GM23338 (cell line): Measurements from ENCODE around the gene SNAPC2. TPM values are rescaled to one million over a fixed set of nuclear protein-coding genes. Genes with fewer than 3 reads are reported as not detected.

ENCODE experiments used
- ATAC-seq: fragments of 200-7000 bp; cut with Tn5 transposase; 3 replicates; pipeline ENCODE4 v1.9.1; 2020
- DNase-seq: peaks from one replicate; pipeline ENCODE4 v3.0.0-alpha.2; 2015; ENCODE audit warnings: low spot score
- H2AFZ ChIP-seq: fragments of 200-600 bp; sonication (generic); 2 replicates; pipeline ENCODE4 v1.8.0; 2016; ENCODE audit warnings: antibody characterized with exemption, mild to moderate bottlenecking, moderate library complexity
- H3F3A ChIP-seq: fragments of 200-600 bp; sonication (generic); replicated peaks from 2 replicates; pipeline ENCODE4 v1.8.0; 2017; ENCODE audit warnings: antibody characterized with exemption, mixed run types, low read depth
- H3K27ac ChIP-seq: fragments of 200-600 bp; sonication (generic); 2 replicates; pipeline ENCODE4 v1.6.1; 2016; ENCODE audit warnings: low read depth
- H3K27me3 ChIP-seq: fragments of 200-600 bp; sonication (generic); 2 replicates; pipeline ENCODE4 v1.8.0; 2016; ENCODE audit warnings: mild to moderate bottlenecking, mixed run types, moderate library complexity; ENCODE audit not compliant: insufficient read depth
- H3K36me3 ChIP-seq: fragments of 200-600 bp; sonication (generic); 2 replicates; pipeline ENCODE4 v1.8.0; 2016; ENCODE audit warnings: mild to moderate bottlenecking; ENCODE audit not compliant: insufficient read depth
- H3K4me1 ChIP-seq: fragments of 200-600 bp; sonication (generic); 2 replicates; pipeline ENCODE4 v1.8.0; 2016; ENCODE audit warnings: mild to moderate bottlenecking, moderate library complexity; ENCODE audit not compliant: insufficient read depth
- H3K4me2 ChIP-seq: fragments of 200-600 bp; sonication (generic); 2 replicates; pipeline ENCODE4 v1.7.1; 2017; ENCODE audit warnings: mixed run types
- H3K4me3 ChIP-seq: fragments of 200-600 bp; sonication (generic); 2 replicates; pipeline ENCODE4 v1.6.1; 2016; ENCODE audit warnings: mixed run types
- H3K79me2 ChIP-seq: fragments of 200-600 bp; sonication (generic); replicated peaks from 2 replicates; pipeline ENCODE4 v1.8.0; 2017; ENCODE audit warnings: mild to moderate bottlenecking; ENCODE audit not compliant: insufficient read depth
- H3K9me2 ChIP-seq: fragments of 200-600 bp; sonication (generic); 2 replicates; pipeline ENCODE4 v1.8.0; 2017; ENCODE audit not compliant: insufficient read depth
- H4K20me1 ChIP-seq: fragments of 200-600 bp; sonication (generic); replicated peaks from 2 replicates; pipeline ENCODE4 v1.8.0; 2017; ENCODE audit warnings: mild to moderate bottlenecking; ENCODE audit not compliant: insufficient read depth
- H3K27ac Mint-ChIP-seq: 2 replicates; pipeline ENCODE4 v1.8.0; 2020; ENCODE audit warnings: inconsistent platforms, mild to moderate bottlenecking, moderate library complexity, mixed read lengths
- H3K27me3 Mint-ChIP-seq: 3 replicates; pipeline ENCODE4 v1.8.0; 2022; ENCODE audit warnings: low read depth, mild to moderate bottlenecking, moderate library complexity, mixed read lengths, inconsistent platforms; ENCODE audit not compliant: insufficient read depth, poor library complexity
- H3K36me3 Mint-ChIP-seq: 3 replicates; pipeline ENCODE4 v1.8.0; 2021; ENCODE audit warnings: low read depth, mild to moderate bottlenecking, inconsistent platforms, moderate library complexity, mixed read lengths
- H3K4me1 Mint-ChIP-seq: 3 replicates; pipeline ENCODE4 v1.8.0; 2020; ENCODE audit warnings: mild to moderate bottlenecking, inconsistent platforms, mixed read lengths
- H3K4me3 Mint-ChIP-seq: 3 replicates; pipeline ENCODE4 v1.8.0; 2021; ENCODE audit warnings: moderate library complexity, mild to moderate bottlenecking, inconsistent platforms, mixed read lengths
- H3K9me3 Mint-ChIP-seq: 3 replicates; pipeline ENCODE4 v1.8.0; 2020; ENCODE audit warnings: moderate library complexity, mild to moderate bottlenecking, inconsistent platforms, mixed read lengths
- CREB1 ChIP-seq: fragments of 250-450 bp; sonication (Bioruptor Pico); IDR thresholded peaks from 2 replicates; pipeline ENCODE4 v1.5.0; 2020; ENCODE audit warnings: low read depth, mild to moderate bottlenecking, moderate library complexity
- EZH2 ChIP-seq: fragments of 200-600 bp; sonication (generic); IDR thresholded peaks from one replicate; pipeline ENCODE4 v1.8.0; 2017; ENCODE audit warnings: antibody characterized with exemption, mild to moderate bottlenecking, low read depth; ENCODE audit not compliant: unreplicated experiment
- EZH2phosphoT487 ChIP-seq: fragments of 200-600 bp; sonication (generic); IDR thresholded peaks from one replicate; pipeline ENCODE4 v1.8.1; 2018; ENCODE audit warnings: antibody characterized with exemption; ENCODE audit not compliant: unreplicated experiment
- NANOG ChIP-seq: IDR thresholded peaks from 2 replicates; pipeline ENCODE4 v1.6.1; 2016; ENCODE audit warnings: antibody characterized with exemption, borderline replicate concordance
- STAT1 ChIP-seq: IDR thresholded peaks from one replicate; pipeline ENCODE4 v1.6.1; 2016; ENCODE audit warnings: antibody characterized with exemption; ENCODE audit not compliant: unreplicated experiment
- ZNF114 ChIP-seq: fragments of 250-450 bp; sonication (Bioruptor Pico); IDR thresholded peaks from 2 replicates; pipeline ENCODE4 v1.5.0; 2020; ENCODE audit warnings: mild to moderate bottlenecking, moderate library complexity
- ZNF331 ChIP-seq: fragments of 250-450 bp; sonication (Bioruptor Pico); IDR thresholded peaks from 2 replicates; pipeline ENCODE4 v1.5.0; 2020; ENCODE audit warnings: low read depth, mild to moderate bottlenecking, moderate library complexity
- polyA plus RNA-seq: library from polyadenylated mRNA; unstranded; fragments of >200 nt; fragmentation: Nextera tagmentation; extraction: Ambion mirVana; gene quantifications from 2 replicates; pipeline ENCODE4 v1.2.1, GENCODE V29; 2016
- total RNA-seq: library from RNA; depleted of rRNA; stranded (reverse); fragments of >200 nt; shearing (Covaris generic); gene quantifications from 2 replicates; pipeline ENCODE4 v1.2.3, GENCODE V29; 2014
- TF ChIP-seq, protein P1 (sequence below): fragments of 250-450 bp; sonication (Bioruptor Pico); IDR thresholded peaks from 2 replicates; pipeline ENCODE4 v1.5.0; 2020; ENCODE audit warnings: mild to moderate bottlenecking, moderate library complexity
- TF ChIP-seq, protein P2 (sequence below), 2 experiments: fragments of 200-600 bp in 1 of 2; sonication (generic) in 1 of 2; conservative IDR thresholded peaks; 2 replicates each; pipeline versions ENCODE4 v1.5.1 to v1.6.1; 2016 to 2017; ENCODE audit warnings: antibody characterized with exemption in 2 of 2, low read depth in 2 of 2, mild to moderate bottlenecking in 2 of 2, moderate library complexity in 1 of 2
- TF ChIP-seq, protein P3 (sequence below): IDR thresholded peaks from 2 replicates; pipeline ENCODE4 v1.6.1; 2016; ENCODE audit warnings: antibody characterized with exemption
- TF ChIP-seq, protein P4 (sequence below): IDR thresholded peaks from one replicate; pipeline ENCODE4 v1.6.1; 2018; ENCODE audit warnings: antibody characterized with exemption; ENCODE audit not compliant: unreplicated experiment

The SNAPC2 gene
- total and polyA plus RNA-seq, 2 experiments from 2014 or later, result 17.1 to 25.1 TPM

DNA sequence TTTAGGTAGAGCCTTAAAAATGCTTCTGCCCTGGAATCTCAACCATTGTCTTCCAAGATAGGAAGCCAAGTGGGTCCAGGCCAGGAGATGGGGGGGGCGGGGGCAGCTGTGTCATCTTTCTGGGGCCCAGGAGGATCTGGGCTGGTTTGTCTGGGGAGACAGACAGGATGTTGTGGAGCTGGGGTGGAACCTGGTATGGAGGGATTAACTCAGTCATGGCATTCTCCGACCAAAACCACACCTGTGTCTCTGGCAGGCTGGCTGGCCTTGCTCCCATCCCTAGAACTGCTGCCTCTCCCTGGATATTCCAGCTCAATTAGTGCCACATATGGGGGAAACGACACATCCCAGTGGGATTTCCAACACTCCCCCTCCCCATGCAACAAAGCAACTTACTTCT is 19.2 kb upstream of the SNAPC2 start (continued):
- TF ChIP-seq, protein P1, sequence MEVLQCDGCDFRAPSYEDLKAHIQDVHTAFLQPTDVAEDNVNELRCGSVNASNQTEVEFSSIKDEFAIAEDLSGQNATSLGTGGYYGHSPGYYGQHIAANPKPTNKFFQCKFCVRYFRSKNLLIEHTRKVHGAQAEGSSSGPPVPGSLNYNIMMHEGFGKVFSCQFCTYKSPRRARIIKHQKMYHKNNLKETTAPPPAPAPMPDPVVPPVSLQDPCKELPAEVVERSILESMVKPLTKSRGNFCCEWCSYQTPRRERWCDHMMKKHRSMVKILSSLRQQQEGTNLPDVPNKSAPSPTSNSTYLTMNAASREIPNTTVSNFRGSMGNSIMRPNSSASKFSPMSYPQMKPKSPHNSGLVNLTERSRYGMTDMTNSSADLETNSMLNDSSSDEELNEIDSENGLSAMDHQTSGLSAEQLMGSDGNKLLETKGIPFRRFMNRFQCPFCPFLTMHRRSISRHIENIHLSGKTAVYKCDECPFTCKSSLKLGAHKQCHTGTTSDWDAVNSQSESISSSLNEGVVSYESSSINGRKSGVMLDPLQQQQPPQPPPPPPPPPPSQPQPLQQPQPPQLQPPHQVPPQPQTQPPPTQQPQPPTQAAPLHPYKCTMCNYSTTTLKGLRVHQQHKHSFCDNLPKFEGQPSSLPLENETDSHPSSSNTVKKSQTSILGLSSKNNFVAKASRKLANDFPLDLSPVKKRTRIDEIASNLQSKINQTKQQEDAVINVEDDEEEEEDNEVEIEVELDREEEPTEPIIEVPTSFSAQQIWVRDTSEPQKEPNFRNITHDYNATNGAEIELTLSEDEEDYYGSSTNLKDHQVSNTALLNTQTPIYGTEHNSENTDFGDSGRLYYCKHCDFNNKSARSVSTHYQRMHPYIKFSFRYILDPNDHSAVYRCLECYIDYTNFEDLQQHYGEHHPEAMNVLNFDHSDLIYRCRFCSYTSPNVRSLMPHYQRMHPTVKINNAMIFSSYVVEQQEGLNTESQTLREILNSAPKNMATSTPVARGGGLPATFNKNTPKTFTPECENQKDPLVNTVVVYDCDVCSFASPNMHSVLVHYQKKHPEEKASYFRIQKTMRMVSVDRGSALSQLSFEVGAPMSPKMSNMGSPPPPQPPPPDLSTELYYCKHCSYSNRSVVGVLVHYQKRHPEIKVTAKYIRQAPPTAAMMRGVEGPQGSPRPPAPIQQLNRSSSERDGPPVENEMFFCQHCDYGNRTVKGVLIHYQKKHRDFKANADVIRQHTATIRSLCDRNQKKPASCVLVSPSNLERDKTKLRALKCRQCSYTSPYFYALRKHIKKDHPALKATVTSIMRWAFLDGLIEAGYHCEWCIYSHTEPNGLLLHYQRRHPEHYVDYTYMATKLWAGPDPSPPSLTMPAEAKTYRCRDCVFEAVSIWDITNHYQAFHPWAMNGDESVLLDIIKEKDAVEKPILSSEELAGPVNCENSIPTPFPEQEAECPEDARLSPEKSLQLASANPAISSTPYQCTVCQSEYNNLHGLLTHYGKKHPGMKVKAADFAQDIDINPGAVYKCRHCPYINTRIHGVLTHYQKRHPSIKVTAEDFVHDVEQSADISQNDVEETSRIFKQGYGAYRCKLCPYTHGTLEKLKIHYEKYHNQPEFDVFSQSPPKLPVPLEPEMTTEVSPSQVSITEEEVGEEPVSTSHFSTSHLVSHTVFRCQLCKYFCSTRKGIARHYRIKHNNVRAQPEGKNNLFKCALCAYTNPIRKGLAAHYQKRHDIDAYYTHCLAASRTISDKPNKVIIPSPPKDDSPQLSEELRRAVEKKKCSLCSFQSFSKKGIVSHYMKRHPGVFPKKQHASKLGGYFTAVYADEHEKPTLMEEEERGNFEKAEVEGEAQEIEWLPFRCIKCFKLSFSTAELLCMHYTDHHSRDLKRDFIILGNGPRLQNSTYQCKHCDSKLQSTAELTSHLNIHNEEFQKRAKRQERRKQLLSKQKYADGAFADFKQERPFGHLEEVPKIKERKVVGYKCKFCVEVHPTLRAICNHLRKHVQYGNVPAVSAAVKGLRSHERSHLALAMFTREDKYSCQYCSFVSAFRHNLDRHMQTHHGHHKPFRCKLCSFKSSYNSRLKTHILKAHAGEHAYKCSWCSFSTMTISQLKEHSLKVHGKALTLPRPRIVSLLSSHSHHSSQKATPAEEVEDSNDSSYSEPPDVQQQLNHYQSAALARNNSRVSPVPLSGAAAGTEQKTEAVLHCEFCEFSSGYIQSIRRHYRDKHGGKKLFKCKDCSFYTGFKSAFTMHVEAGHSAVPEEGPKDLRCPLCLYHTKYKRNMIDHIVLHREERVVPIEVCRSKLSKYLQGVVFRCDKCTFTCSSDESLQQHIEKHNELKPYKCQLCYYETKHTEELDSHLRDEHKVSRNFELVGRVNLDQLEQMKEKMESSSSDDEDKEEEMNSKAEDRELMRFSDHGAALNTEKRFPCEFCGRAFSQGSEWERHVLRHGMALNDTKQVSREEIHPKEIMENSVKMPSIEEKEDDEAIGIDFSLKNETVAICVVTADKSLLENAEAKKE (CRISPR knock-in tag), result no peak
- no peak for TF ChIP-seq STAT1
- TF ChIP-seq ZNF114 (CRISPR knock-in tag), result no peak
- TF ChIP-seq CREB1 (CRISPR knock-in tag), result no peak
- no peak for TF ChIP-seq ZNF331
- no peak for TF ChIP-seq EZH2phosphoT487
- TF ChIP-seq, protein P2, sequence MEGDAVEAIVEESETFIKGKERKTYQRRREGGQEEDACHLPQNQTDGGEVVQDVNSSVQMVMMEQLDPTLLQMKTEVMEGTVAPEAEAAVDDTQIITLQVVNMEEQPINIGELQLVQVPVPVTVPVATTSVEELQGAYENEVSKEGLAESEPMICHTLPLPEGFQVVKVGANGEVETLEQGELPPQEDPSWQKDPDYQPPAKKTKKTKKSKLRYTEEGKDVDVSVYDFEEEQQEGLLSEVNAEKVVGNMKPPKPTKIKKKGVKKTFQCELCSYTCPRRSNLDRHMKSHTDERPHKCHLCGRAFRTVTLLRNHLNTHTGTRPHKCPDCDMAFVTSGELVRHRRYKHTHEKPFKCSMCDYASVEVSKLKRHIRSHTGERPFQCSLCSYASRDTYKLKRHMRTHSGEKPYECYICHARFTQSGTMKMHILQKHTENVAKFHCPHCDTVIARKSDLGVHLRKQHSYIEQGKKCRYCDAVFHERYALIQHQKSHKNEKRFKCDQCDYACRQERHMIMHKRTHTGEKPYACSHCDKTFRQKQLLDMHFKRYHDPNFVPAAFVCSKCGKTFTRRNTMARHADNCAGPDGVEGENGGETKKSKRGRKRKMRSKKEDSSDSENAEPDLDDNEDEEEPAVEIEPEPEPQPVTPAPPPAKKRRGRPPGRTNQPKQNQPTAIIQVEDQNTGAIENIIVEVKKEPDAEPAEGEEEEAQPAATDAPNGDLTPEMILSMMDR (conservative IDR thresholded peaks at IDR 0.05; ENCODE audit: low read depth in 2 of 2), result no peak
- no peak for TF ChIP-seq NANOG

DNA sequence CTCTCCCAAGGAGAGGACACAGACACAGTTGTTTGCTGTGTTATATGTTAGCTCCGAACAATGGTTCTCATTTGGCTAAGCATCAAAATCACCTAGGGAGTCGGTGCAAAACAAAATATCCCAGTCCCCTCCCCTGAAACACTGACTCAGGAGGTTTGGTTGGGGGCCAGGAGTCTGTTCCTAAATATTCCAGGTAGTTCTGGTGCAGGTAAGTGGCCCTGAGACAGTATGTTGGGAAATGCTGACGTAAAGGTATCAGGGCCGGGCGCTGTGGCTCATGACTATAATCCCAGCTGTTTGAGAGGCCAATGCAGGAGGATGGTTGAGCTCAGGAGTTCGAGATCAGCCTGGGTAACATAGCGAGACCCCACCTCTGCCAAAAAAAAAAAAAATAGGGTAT is 18.8 kb upstream of the SNAPC2 start:
- no peaks in the 10 kb centered on the region; the same call in 1 of the 2 replicates for H4K20me1 ChIP-seq
- H3K4me2 ChIP-seq, result no peak overlapping the region
- Mint-ChIP-seq H3K9me3 (peaks cover 6% of the 10 kb centered on the region; the same call in 1 of the 3 replicates), H3K4me3 (no peak overlapping the region), H3K4me1 (peaks cover 19% of the 10 kb centered on the region), H3K27ac (no peak overlapping the region), H3K36me3 (peaks cover 17% of the 10 kb centered on the region; the same call in 2 of the 3 replicates), H3K27me3 (peaks cover 24% of the 10 kb centered on the region)
- no peak for ATAC-seq
- no peaks in the 10 kb centered on the region for H3K27me3 ChIP-seq
- no peak overlapping the region for H3K4me3 ChIP-seq
- H3F3A ChIP-seq, result peaks cover 8% of the 10 kb centered on the region; the same call in 1 of the 2 replicates
- H3K27ac ChIP-seq, result no peak overlapping the region
- H3K4me1 ChIP-seq, result peaks cover 11% of the 10 kb centered on the region
- H3K36me3 ChIP-seq, result no peaks in the 10 kb centered on the region; the same call in 1 of the 2 replicates
- no peak for DNase-seq
- H3K79me2 ChIP-seq, result peaks cover 20% of the 10 kb centered on the region
- H2AFZ ChIP-seq, result no peak overlapping the region
- H3K9me2 ChIP-seq, result no peaks in the 10 kb centered on the region
- TF ChIP-seq, protein P3, sequence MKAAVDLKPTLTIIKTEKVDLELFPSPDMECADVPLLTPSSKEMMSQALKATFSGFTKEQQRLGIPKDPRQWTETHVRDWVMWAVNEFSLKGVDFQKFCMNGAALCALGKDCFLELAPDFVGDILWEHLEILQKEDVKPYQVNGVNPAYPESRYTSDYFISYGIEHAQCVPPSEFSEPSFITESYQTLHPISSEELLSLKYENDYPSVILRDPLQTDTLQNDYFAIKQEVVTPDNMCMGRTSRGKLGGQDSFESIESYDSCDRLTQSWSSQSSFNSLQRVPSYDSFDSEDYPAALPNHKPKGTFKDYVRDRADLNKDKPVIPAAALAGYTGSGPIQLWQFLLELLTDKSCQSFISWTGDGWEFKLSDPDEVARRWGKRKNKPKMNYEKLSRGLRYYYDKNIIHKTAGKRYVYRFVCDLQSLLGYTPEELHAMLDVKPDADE, result no peak
- TF ChIP-seq, protein P4, sequence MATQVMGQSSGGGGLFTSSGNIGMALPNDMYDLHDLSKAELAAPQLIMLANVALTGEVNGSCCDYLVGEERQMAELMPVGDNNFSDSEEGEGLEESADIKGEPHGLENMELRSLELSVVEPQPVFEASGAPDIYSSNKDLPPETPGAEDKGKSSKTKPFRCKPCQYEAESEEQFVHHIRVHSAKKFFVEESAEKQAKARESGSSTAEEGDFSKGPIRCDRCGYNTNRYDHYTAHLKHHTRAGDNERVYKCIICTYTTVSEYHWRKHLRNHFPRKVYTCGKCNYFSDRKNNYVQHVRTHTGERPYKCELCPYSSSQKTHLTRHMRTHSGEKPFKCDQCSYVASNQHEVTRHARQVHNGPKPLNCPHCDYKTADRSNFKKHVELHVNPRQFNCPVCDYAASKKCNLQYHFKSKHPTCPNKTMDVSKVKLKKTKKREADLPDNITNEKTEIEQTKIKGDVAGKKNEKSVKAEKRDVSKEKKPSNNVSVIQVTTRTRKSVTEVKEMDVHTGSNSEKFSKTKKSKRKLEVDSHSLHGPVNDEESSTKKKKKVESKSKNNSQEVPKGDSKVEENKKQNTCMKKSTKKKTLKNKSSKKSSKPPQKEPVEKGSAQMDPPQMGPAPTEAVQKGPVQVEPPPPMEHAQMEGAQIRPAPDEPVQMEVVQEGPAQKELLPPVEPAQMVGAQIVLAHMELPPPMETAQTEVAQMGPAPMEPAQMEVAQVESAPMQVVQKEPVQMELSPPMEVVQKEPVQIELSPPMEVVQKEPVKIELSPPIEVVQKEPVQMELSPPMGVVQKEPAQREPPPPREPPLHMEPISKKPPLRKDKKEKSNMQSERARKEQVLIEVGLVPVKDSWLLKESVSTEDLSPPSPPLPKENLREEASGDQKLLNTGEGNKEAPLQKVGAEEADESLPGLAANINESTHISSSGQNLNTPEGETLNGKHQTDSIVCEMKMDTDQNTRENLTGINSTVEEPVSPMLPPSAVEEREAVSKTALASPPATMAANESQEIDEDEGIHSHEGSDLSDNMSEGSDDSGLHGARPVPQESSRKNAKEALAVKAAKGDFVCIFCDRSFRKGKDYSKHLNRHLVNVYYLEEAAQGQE, result no peak
- TF ChIP-seq EZH2 (no peak), ZNF114 (CRISPR knock-in tag) (no peak), STAT1 (no peak)
